ENCODE measurements around the gene BDKRB2.

BDKRB2 gene

DNA sequence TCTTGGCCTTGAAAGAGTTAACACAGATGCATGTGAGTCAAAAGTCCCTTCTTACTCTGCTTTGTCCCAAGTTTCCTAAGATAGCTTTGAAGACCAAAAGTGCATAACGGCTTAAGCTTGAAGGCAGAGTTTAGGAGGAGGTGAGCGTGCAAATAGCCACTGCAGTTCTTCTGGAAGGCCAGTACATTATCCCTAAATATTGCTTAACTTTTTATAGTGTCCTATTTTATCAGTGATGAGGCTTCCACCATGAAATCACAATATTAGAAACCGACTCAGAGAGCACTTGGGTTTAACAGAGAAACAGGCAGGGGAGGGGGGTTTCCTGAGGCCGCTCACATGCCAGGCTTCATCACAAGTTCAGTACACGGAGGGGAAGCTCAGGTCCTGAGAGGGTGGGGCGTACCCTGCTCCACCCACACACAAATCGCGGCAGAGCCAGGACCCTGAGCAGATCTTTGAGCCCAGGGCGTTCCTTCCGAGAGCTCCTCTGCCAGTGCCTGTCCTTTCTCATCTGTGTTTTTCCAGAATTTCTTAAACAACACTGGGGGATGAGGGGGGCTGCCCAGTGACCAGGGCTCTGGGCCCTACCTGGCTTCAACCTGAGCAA lies 26.8 kb upstream of the BDKRB2 start:
- DNase-seq, result no peak

- DNase-seq, result no peak
Observed at GRCh38 chr14:96178461-96179321, 25.9 kb upstream of the BDKRB2 start.

DNA sequence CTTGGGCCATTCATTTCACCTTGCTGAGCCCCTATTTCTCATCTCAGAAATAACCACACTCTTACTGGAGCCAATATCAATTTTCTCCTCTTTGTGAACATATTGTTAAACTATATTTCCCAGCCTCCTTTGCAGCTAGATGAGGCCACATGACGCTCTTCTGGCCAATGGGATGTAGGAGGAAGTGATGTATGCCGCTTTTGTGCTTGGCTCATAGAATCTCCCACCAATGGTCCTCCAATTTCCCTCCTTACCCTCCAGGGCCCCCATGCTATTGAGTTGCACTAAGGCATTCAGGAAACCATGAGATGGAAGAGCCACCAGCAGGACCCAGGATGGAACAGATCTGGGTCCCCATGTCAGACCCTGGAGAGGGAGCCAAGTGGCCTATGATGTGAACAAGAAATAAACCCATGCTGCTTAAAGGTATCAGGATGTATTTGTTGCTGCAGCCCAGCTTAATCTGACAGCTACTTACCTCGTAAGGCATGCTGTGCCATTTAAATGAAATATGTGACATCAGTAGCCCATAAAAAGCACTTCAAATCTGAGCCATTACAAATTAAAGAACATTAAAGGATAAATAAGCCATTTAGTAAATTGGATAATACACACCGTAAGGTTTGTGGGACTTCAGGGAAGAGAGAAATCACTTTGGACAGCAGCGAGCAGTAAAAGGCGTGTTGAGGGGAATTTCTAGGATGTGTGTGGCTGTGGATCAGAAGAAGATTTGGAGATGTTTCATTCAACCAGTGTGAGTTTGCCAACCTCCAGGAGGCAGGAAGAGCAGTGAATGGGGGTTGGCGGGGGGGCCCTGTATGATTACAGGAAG lies 24.4 kb upstream of the BDKRB2 start:
- DNase-seq, result no peak

- no peak for DNase-seq
Observed at GRCh38 chr14:96181186-96182056, 23.2 kb upstream of the BDKRB2 start.

DNA sequence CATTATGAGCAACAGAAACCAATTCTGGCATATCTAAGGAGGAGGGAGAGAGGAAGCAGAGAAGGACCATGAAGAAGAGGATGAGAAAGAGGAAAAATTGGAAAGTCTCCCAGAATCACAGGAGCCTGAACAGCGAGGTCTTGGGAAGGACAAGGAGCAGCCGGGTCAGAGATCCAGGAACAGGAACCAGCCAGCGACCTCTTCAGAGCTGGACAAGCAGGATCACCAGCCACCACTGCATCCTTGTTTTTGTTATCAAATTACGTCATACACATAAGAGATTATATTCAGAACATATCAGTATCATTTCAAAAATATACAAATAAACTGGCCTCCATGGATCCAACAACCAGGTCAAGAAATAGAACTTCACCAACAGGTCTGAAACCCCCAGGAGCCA lies 22.1 kb upstream of the BDKRB2 start:
- no peak for DNase-seq

GRCh38 chr14:96184737-96185136 lies 19.9 kb upstream of the BDKRB2 start:
- DNase-seq, result no peak

GRCh38 chr14:96187216-96188031 lies 17.2 kb upstream of the BDKRB2 start:
- no peak for DNase-seq

- no peak for DNase-seq
Observed at GRCh38 chr14:96189281-96189711, 15.3 kb upstream of the BDKRB2 start.

- DNase-seq, result no peak
Observed at GRCh38 chr14:96191353-96191752, 13.3 kb upstream of the BDKRB2 start.

GRCh38 chr14:96191841-96192462 lies 12.7 kb upstream of the BDKRB2 start:
- no peak for DNase-seq

DNA sequence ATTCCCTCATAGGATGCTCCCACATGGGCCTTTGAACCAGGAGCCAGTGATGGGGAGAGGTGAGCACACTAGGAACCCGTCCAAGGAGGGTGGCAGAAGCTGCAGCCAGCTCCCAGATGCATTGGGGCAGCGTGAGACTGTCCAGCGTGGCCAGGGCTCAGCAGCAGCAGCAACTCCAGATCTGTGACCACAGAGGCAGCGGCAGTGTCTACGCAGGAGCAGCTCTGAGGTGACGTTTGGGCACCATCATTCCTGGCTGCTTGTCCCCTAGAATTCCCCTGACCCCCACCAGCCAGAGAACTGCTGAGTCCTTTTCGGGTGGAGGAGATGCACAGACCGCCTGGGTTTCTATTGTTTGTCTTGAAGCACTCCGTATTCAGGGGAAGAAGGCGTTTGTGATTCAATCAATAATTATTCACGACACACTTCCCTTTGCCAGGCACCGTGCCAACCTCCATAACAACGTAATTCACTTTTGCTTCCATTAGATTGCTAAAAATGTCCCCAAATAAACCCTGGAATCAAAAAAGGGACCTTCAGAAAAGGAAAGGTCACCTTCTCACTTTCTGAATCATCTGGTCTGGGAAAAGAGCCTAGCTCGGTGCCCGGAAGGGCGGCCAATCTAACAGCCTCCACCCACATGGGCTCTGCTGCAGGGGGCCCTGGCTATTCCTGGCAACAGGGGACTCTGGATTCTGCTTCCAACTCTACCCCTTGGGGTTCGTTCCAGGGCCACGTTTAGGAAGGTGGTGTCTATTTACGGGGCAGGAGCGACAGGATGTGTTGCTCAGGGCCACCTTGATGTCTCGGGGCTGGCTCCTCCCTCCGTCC lies 11.4 kb upstream of the BDKRB2 start:
- no peak for DNase-seq

GRCh38 chr14:96194262-96194656 lies 10.4 kb upstream of the BDKRB2 start:
- DNase-seq, result no peak

DNA sequence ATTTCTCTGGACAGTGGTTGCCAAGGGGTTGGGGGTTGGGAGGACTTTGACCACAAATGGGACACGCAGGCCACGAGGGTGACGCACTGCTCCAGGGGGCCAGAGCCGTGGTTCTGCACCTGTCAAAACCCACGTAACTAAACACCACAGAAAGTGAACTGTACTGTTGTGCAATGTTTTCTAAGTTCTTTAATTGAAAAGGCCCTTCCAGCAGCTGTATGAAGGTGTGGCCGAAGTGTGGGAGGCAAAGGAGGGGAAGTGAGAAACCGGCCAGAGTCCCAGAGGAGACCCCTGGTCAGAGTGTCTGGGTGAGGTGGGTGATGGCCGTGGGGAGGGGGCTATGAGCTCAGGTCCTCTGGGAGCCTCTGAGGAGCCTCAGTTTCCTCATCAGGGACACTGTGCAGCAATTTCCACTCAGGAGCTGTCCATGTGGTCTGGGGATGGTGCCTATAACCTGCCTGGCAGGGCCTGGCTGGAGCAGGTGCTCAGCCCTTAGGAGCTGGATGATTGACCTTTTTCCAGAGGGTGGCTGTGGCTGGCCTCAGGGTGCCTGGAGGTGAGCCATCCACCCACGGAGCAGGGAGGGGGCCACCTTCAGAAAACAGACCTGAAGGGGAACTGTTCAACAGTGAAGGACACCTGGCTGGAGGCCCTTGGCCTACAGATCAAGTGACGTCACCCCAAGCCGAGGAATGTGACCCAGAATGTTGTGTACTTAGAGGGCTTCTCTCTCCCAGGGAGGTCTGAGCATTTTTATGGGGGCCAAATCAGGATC lies 9.8 kb upstream of the BDKRB2 start:
- no peak for DNase-seq

GRCh38 chr14:96195441-96196081 lies 9.1 kb upstream of the BDKRB2 start:
- no peak for DNase-seq

- DNase-seq, result no peak
Observed at GRCh38 chr14:96197163-96197852, 7.3 kb upstream of the BDKRB2 start.

DNA sequence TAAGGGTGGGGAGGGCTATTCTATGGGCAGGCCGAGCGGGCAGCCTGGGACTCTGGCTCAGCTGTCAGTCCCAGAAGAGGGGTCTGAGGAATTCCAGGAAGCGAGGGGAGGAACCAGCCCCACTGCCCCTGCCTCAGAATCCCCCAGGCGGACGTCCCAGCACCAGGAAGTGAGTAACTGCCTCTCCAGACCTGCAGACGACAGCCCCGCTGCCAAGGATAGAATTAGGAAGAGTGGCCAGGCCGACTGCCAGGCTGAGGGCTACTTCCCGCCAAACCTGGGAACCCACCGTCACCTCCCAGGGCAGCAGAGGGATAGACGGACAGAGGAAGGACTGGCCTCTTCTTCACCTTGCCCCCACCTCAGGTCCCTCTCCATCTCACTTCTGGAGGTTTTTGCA lies 6.7 kb upstream of the BDKRB2 start:
- no peak for DNase-seq

DNA sequence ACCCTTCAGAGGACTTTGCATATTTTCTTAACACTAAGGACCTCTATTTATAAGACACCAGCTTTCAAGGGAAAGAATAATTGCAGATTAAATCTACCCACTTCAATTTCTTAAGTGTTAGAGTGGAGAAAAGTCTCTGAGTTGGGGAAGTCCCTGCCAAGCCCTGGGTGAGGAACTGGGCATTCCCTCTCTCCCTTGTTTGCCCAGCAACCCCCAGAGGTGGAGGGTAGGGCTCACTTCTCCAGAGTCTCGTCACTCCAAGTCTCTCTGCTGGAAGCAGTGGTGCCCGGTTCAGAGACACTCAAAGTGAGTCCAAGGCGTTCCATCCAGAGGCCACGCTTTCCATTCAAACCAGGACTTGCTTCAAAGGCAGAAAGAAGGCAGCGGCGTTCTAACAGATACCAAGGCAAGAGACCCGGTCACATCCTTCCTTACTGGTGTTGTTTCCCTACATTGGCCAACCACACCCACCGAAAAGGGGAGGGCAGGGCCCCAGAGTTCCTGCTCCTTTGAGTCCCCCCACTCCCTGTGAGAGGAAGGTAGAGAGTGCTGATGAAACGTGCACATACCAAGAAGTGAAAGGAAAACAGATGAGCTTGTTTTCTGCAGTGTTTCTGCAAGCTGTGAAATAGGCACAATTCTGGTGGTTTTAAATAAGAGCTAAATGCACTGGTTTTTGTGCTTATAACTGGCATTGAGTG lies 6.1 kb upstream of the BDKRB2 start:
- no peak for DNase-seq

- no peak for DNase-seq
Observed at GRCh38 chr14:96201157-96201556, 3.5 kb upstream of the BDKRB2 start.
